ENCODE results near the gene MRPL41. TPM values are rescaled to one million over a fixed set of nuclear protein-coding genes. Genes with fewer than 3 reads are reported as not detected.

The MRPL41 gene
- total and polyA plus RNA-seq, 2 of the 13 experiments (the other 11 are each of a cell fraction or from before 2014, with no cell fraction given), result 20.9 to 54.0 TPM

DNA sequence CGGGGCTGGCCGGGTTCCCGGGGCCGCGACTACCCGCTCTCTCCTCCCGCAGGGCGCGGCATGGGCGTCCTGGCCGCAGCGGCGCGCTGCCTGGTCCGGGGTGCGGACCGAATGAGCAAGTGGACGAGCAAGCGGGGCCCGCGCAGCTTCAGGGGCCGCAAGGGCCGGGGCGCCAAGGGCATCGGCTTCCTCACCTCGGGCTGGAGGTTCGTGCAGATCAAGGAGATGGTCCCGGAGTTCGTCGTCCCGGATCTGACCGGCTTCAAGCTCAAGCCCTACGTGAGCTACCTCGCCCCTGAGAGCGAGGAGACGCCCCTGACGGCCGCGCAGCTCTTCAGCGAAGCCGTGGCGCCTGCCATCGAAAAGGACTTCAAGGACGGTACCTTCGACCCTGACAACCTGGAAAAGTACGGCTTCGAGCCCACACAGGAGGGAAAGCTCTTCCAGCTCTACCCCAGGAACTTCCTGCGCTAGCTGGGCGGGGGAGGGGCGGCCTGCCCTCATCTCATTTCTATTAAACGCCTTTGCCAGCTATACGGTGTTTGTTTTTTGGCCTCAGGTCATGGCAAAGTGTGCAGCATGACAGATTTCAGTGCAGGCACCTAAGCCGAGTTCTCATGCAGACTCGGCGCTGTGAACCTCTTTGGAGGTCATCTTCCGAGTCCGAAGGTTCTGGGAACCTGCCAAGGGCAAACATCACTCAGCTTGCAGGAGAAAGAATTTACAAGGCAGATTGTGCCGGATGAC lies 516 bp downstream of the MRPL41 start (continued):
- TF ChIP-seq, protein P1, sequence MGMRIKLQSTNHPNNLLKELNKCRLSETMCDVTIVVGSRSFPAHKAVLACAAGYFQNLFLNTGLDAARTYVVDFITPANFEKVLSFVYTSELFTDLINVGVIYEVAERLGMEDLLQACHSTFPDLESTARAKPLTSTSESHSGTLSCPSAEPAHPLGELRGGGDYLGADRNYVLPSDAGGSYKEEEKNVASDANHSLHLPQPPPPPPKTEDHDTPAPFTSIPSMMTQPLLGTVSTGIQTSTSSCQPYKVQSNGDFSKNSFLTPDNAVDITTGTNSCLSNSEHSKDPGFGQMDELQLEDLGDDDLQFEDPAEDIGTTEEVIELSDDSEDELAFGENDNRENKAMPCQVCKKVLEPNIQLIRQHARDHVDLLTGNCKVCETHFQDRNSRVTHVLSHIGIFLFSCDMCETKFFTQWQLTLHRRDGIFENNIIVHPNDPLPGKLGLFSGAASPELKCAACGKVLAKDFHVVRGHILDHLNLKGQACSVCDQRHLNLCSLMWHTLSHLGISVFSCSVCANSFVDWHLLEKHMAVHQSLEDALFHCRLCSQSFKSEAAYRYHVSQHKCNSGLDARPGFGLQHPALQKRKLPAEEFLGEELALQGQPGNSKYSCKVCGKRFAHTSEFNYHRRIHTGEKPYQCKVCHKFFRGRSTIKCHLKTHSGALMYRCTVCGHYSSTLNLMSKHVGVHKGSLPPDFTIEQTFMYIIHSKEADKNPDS (CRISPR knock-in tag; IDR thresholded peaks at IDR 0.05), result no peak
- no peak for TF ChIP-seq JARID2 (CRISPR knock-in tag; IDR thresholded peaks at IDR 0.05; ENCODE audit: insufficient replicate concordance)
- TF ChIP-seq, protein P2, sequence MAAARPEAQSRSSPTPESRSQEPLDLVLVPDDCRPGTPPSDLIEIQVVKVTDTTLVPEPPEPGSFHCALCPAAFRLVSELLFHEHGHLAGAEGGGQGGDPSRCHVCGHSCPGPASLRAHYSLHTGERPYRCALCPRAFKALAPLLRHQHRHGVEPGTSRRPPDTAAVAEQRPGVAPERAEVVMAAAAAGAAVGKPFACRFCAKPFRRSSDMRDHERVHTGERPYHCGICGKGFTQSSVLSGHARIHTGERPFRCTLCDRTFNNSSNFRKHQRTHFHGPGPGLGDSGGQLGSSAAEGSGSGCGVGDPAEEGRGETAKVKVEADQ (CRISPR knock-in tag; IDR thresholded peaks at IDR 0.05; ENCODE audit: borderline replicate concordance), result 0 out of 2 replicates have a peak, but pooled peaks have one; percentile 51
- no peak for TF ChIP-seq MEF2D (CRISPR knock-in tag; IDR thresholded peaks at IDR 0.05)
- TF ChIP-seq, protein P3, sequence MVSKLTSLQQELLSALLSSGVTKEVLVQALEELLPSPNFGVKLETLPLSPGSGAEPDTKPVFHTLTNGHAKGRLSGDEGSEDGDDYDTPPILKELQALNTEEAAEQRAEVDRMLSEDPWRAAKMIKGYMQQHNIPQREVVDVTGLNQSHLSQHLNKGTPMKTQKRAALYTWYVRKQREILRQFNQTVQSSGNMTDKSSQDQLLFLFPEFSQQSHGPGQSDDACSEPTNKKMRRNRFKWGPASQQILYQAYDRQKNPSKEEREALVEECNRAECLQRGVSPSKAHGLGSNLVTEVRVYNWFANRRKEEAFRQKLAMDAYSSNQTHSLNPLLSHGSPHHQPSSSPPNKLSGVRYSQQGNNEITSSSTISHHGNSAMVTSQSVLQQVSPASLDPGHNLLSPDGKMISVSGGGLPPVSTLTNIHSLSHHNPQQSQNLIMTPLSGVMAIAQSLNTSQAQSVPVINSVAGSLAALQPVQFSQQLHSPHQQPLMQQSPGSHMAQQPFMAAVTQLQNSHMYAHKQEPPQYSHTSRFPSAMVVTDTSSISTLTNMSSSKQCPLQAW (CRISPR knock-in tag; IDR thresholded peaks at IDR 0.05), result no peak
- TF ChIP-seq GPN1 (CRISPR knock-in tag; IDR thresholded peaks at IDR 0.05; ENCODE audit: borderline replicate concordance), result no peak
- no peak for TF ChIP-seq ZNF775 (CRISPR knock-in tag; IDR thresholded peaks at IDR 0.05; ENCODE audit: borderline replicate concordance)
- TF ChIP-seq SOX5 (CRISPR knock-in tag; IDR thresholded peaks at IDR 0.05; ENCODE audit: borderline replicate concordance), result no peak
- no peak for TF ChIP-seq SMAD9 (CRISPR knock-in tag; IDR thresholded peaks at IDR 0.05)
- 0 out of 2 replicates have a peak, but pooled peaks have one; percentile 29 for TF ChIP-seq PITX1 (CRISPR knock-in tag; IDR thresholded peaks at IDR 0.05)
- TF ChIP-seq, protein P4, sequence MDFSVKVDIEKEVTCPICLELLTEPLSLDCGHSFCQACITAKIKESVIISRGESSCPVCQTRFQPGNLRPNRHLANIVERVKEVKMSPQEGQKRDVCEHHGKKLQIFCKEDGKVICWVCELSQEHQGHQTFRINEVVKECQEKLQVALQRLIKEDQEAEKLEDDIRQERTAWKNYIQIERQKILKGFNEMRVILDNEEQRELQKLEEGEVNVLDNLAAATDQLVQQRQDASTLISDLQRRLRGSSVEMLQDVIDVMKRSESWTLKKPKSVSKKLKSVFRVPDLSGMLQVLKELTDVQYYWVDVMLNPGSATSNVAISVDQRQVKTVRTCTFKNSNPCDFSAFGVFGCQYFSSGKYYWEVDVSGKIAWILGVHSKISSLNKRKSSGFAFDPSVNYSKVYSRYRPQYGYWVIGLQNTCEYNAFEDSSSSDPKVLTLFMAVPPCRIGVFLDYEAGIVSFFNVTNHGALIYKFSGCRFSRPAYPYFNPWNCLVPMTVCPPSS (IDR thresholded peaks at IDR 0.05), result no peak
- TF ChIP-seq CBX5 (CRISPR knock-in tag; IDR thresholded peaks at IDR 0.05; ENCODE audit: borderline replicate concordance), result no peak
- TF ChIP-seq HIVEP1 (CRISPR knock-in tag; IDR thresholded peaks at IDR 0.05), result no peak
- no peak for TF ChIP-seq ZNF367 (CRISPR knock-in tag; IDR thresholded peaks at IDR 0.05; ENCODE audit: borderline replicate concordance)
- no peak for TF ChIP-seq ZNF841 (CRISPR knock-in tag; IDR thresholded peaks at IDR 0.05; ENCODE audit: borderline replicate concordance)
- no peak for TF ChIP-seq CREB1 (IDR thresholded peaks at IDR 0.05)
- no peak for TF ChIP-seq CREB1 (CRISPR knock-in tag; IDR thresholded peaks at IDR 0.05)
- TF ChIP-seq, protein P5, sequence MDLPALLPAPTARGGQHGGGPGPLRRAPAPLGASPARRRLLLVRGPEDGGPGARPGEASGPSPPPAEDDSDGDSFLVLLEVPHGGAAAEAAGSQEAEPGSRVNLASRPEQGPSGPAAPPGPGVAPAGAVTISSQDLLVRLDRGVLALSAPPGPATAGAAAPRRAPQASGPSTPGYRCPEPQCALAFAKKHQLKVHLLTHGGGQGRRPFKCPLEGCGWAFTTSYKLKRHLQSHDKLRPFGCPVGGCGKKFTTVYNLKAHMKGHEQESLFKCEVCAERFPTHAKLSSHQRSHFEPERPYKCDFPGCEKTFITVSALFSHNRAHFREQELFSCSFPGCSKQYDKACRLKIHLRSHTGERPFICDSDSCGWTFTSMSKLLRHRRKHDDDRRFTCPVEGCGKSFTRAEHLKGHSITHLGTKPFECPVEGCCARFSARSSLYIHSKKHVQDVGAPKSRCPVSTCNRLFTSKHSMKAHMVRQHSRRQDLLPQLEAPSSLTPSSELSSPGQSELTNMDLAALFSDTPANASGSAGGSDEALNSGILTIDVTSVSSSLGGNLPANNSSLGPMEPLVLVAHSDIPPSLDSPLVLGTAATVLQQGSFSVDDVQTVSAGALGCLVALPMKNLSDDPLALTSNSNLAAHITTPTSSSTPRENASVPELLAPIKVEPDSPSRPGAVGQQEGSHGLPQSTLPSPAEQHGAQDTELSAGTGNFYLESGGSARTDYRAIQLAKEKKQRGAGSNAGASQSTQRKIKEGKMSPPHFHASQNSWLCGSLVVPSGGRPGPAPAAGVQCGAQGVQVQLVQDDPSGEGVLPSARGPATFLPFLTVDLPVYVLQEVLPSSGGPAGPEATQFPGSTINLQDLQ (CRISPR knock-in tag; IDR thresholded peaks at IDR 0.05), result no peak
- no peak for TF ChIP-seq PHF20 (CRISPR knock-in tag; IDR thresholded peaks at IDR 0.05)

Measured in HepG2 (cell line).